GM20431 (cell line): ENCODE measurements around the gene TPD52L2.

Experiments used
- in situ Hi-C: fragments of 300-500 bp; cut with MseI, MboI; formaldehyde crosslinking; loops from one replicate; pipeline ENCODE4 v1.15.0; 2020; ENCODE audit warnings: low sequenced_read_pairs; ENCODE audit not compliant: unreplicated experiment

Gene TPD52L2

GRCh38 chr20:63864978-63865640 lies at the start of gene TPD52L2:
TPD52L2 (plus strand) TSS chr20:63865270; CDS start chr20:63865366, 96 bp downstream.
- in situ Hi-C loops = no loop called here

DNA sequence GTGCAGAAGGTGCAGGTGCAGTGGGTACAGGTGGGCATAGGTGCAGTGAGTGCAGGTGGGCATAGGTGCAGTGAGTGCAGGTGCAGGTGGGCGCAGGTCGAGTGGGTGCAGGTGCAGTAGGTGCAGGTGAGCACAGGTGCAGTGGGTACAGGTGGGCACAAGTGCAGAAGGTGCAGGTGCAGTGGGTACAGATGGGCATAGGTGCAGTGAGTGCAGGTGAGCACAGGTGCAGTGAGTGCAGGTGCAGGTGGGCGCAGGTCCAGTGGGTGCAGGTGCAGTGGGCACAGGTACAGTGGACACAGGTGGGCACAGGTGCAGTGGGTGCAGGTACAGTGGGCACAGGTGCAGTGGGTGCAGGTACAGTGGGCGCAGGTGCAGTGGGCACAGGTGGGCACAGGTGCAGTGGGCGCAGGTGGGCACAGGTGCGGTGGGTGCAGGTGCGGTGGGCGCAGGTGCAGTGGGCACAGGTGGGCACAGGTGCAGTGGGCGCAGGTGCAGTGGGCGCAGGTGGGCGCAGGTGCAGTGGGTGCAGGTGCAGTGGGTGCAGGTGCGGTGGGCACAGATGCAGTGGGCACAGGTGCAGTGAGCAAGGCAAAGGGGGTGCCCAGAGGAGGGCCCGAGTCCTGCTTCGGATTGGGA lies 49.3 kb upstream of the TPD52L2 start:
- in situ Hi-C loops = no loop called here

DNA sequence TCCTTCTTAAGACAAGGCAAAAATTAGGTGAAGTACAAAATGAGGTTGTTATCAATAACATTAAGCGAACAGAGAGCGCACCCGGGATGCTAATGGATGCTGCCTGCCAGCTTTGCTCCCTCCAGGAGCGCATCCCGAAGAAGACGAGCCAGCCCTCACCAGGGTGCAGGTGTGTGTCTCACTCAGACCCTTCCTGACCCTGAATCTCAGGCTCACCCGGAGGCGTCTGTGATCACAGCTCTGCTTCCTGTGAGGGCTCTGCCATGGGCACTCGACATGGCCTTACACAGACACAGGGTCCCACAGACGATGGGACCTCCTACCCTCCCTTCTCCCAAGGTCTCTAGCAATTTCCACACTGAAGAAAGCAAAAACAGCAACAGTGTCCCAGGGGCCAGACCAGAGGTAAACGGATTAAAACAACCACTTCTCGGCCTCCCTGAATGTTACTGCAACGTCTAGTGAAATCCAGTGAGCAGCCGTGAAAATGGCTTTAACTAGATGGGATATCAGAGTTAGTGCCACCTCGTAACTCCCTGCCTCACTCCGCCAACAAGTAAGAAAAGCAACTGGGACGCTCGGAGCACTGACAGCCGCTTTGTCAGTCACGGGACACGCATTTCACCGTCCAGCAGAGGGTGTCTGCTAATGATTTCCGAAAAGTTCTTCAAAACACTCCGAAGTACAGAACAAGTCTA lies 45.7 kb upstream of the TPD52L2 start:
- in situ Hi-C loops = no loop called here

DNA sequence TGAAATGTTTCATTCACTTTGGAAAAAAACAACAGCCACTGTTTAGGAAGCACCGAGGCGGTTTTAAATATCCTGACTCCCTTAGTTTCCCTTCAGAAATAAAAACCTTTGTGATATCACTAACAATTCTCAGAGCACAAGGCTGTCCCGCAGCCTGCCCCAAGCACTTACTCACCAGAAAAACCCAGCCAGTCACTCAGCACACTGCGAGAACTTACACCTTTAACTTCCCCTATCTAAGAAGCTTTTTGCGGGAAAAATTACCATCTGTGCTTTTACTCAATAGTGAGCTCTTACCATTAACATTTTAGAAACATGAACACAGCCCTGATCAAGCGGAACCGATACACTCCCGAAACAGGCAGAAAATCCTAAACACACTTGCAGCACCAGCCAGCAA lies 43.3 kb upstream of the TPD52L2 start:
- in situ Hi-C loops = no loop called here

GRCh38 chr20:63822276-63822696 lies 42.8 kb upstream of the TPD52L2 start:
- in situ Hi-C loops = no loop called here

GRCh38 chr20:63823691-63824311 lies 41.3 kb upstream of the TPD52L2 start:
- in situ Hi-C loops = no loop called here

GRCh38 chr20:63825331-63826118 lies 39.5 kb upstream of the TPD52L2 start:
- in situ Hi-C loops = no loop called here

- in situ Hi-C loops = no loop called here
Observed at GRCh38 chr20:63826753-63827152, 38.3 kb upstream of the TPD52L2 start.

DNA sequence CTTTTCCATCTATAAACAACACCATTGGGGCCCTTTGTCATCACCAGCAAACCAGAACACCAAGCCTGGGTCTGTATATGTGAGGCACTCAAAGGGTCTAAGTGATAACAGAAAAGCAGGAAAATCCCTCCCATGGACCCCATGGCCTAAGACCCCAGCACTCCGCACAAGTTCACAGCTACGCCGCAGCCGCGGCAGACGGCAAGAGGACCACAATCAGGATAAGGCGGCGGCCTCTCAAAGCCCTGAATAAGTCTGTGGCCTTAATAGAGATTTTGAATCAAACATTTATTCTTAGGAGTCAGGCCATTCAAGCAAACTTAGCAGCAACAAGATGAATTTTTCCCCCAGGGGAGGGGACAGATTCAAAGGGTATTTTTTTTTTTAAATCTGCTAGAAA lies 36.9 kb upstream of the TPD52L2 start:
- in situ Hi-C loops = no loop called here

GRCh38 chr20:63828545-63828944 lies 36.5 kb upstream of the TPD52L2 start:
- in situ Hi-C loops = no loop called here

- in situ Hi-C loops = no loop called here
Observed at GRCh38 chr20:63828951-63829350, 36.1 kb upstream of the TPD52L2 start.

GRCh38 chr20:63829603-63829944 lies 35.5 kb upstream of the TPD52L2 start:
- in situ Hi-C loops = no loop called here

GRCh38 chr20:63829945-63830835 lies 34.9 kb upstream of the TPD52L2 start:
- in situ Hi-C loops = no loop called here

- in situ Hi-C loops = no loop called here
Observed at GRCh38 chr20:63830841-63831588, 34.1 kb upstream of the TPD52L2 start, which contains the start of gene ZBTB46. ZBTB46 (minus strand) TSS chr20:63831264; CDS start chr20:63790757, 40,507 bp downstream.

DNA sequence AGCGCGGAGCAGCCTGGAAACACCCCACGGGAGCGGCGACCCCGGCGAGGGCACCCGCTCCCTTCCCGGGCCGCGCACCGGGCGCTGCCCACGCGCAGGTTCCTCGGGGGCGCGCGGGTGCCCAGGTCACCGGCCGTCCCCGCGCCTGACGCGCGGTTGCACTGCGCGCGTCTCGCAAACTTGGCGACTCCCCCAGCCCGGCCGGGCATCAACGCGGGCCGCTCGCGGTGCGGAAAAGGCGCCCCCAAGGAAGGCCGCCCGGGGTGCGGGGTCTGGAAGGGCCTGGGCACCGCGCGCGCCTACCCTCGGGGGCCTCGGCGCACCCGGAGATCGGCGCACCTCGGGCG lies 33.5 kb upstream of the TPD52L2 start:
- in situ Hi-C loops = no loop called here

GRCh38 chr20:63831993-63832686 lies 32.9 kb upstream of the TPD52L2 start:
- in situ Hi-C loops = no loop called here

- in situ Hi-C loops = no loop called here
Observed at GRCh38 chr20:63833776-63834490, 31.1 kb upstream of the TPD52L2 start.
